ENCODE results near the gene ATRNL1.

DNA sequence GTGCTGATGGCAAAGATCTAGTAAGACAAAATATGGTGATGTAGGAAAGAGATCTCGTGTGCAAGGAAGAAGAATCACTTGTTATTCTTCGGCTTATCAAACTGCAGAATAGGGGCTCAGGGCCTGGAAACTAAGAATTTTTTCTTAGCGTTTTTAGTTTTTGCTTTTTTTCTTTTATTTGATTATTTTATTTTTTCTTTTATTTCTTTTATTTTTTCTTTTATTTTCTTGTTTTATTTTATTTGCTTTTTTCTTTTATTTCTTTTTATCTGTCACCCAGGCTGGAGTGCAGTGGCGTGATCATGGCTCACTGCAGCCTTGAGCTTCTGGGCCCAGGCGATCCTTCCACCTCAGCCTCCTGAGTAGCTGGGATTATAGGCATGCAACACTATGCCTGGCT is 70.0 kb downstream of the ATRNL1 start:
- TF ChIP-seq, protein P1, sequence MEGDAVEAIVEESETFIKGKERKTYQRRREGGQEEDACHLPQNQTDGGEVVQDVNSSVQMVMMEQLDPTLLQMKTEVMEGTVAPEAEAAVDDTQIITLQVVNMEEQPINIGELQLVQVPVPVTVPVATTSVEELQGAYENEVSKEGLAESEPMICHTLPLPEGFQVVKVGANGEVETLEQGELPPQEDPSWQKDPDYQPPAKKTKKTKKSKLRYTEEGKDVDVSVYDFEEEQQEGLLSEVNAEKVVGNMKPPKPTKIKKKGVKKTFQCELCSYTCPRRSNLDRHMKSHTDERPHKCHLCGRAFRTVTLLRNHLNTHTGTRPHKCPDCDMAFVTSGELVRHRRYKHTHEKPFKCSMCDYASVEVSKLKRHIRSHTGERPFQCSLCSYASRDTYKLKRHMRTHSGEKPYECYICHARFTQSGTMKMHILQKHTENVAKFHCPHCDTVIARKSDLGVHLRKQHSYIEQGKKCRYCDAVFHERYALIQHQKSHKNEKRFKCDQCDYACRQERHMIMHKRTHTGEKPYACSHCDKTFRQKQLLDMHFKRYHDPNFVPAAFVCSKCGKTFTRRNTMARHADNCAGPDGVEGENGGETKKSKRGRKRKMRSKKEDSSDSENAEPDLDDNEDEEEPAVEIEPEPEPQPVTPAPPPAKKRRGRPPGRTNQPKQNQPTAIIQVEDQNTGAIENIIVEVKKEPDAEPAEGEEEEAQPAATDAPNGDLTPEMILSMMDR (IDR thresholded peaks at IDR 0.05), result no peak
- TF ChIP-seq POLR2A (IDR thresholded peaks at IDR 0.05), result no peak
